ENCODE data around the gene SGIP1.
A peak's percentile ranks its signal among the peaks of the same experiment; 100 is the strongest.

Gene SGIP1

GRCh38 chr1:66644331-66644730, 110.4 kb downstream of the SGIP1 start:
- no peak for DNase-seq (ENCODE audit: low read depth)
- no peak for TF ChIP-seq CTCF (IDR thresholded peaks at IDR 0.05; ENCODE audit: insufficient read depth, low read depth, low read length, missing control alignments)
- no peak overlapping the region for H3K4me3 ChIP-seq (ENCODE audit: low read length)

GRCh38 chr1:66648901-66649595, 115.1 kb downstream of the SGIP1 start:
- TF ChIP-seq CTCF (IDR thresholded peaks at IDR 0.05; ENCODE audit: insufficient read depth, low read depth, low read length, missing control alignments) = no peak
- no peak overlapping the region for H3K4me3 ChIP-seq (ENCODE audit: low read length)
- DNase-seq (ENCODE audit: low read depth) = no peak

GRCh38 chr1:66652556-66652955, 118.6 kb downstream of the SGIP1 start:
- no peak for DNase-seq (ENCODE audit: low read depth)
- H3K4me3 ChIP-seq (ENCODE audit: low read length) = no peak overlapping the region
- no peak for TF ChIP-seq CTCF (IDR thresholded peaks at IDR 0.05; ENCODE audit: insufficient read depth, low read depth, low read length, missing control alignments)

GRCh38 chr1:66654643-66655042, 120.7 kb downstream of the SGIP1 start:
- TF ChIP-seq CTCF (IDR thresholded peaks at IDR 0.05; ENCODE audit: insufficient read depth, low read depth, low read length, missing control alignments) = no peak
- no peak overlapping the region for H3K4me3 ChIP-seq (ENCODE audit: low read length)
- DNase-seq (ENCODE audit: low read depth) = no peak

- no peak overlapping the region for H3K4me3 ChIP-seq (ENCODE audit: low read length)
- no peak for TF ChIP-seq CTCF (IDR thresholded peaks at IDR 0.05; ENCODE audit: insufficient read depth, low read depth, low read length, missing control alignments)
- DNase-seq (ENCODE audit: low read depth) = no peak
These were observed 137.5 kb downstream of the SGIP1 start for GRCh38 chr1:66671455-66671854.

- H3K4me3 ChIP-seq (ENCODE audit: low read length) = no peak overlapping the region
- DNase-seq (ENCODE audit: low read depth) = peak; percentile 73
- TF ChIP-seq CTCF (IDR thresholded peaks at IDR 0.05; ENCODE audit: insufficient read depth, low read depth, low read length, missing control alignments) = no peak
These were observed 142.8 kb downstream of the SGIP1 start for GRCh38 chr1:66676613-66677298.
